ENCODE measurements around the gene FSD1. TPM values are rescaled to one million over a fixed set of nuclear protein-coding genes. Genes with fewer than 3 reads are reported as not detected.
A peak's percentile ranks its signal among the peaks of the same experiment; 100 is the strongest.

The FSD1 gene
- total and polyA plus RNA-seq, 9 of the 15 experiments (the other 6 are each of a cell fraction or from before 2014, with no cell fraction given), result 0.11 to 1.9 (median 0.94) TPM; not detected in 1

- Histone ChIP-seq H2AFZ (ENCODE audit: low read depth, low read length) (no peak overlapping the region), H3K4me1 (replicated peaks in 1 of 2; ENCODE audit: control insufficient read depth in 2 of 2, insufficient read depth in 2 of 2, low read length in 2 of 2) (peaks cover 0 to 17% of the 10 kb centered on the region in 2 experiments; a peak in 2 of 5 replicates), H4K20me1 (replicated peaks; ENCODE audit: control insufficient read depth, insufficient read depth, low read length) (no peaks in the 10 kb centered on the region; the same call in 1 of the 2 replicates), H3K4me2 (ENCODE audit: insufficient read depth, low read length) (no peak overlapping the region), H3K9me1 (ENCODE audit: control insufficient read depth, insufficient read depth, low read length) (peaks cover 3% of the 10 kb centered on the region), H3K4me3 (no peak overlapping the region), H3K36me3 (ENCODE audit: control insufficient read depth, insufficient read depth, low read length) (peaks cover 23% of the 10 kb centered on the region; the same call in 2 of the 3 replicates), H3K79me2 (ENCODE audit: control insufficient read depth, insufficient read depth, low read length) (no peaks in the 10 kb centered on the region), H3K9me3 (replicated peaks; ENCODE audit: control insufficient read depth, insufficient read depth, low read depth, low read length) (no peaks in the 10 kb centered on the region), H3K27ac (ENCODE audit: extremely low read depth, low read depth, low read length) (no peak overlapping the region), H3K27me3 (ENCODE audit: control insufficient read depth in 2 of 2, insufficient read depth in 2 of 2, low read length in 2 of 2) (no peaks in the 10 kb centered on the region), H3K9ac (ENCODE audit: insufficient read depth in 1 of 2, low read depth in 2 of 2, low read length in 2 of 2) (peak overlapping the region in 1 of 2 experiments; percentile 76; a peak in 2 of 4 replicates)
- BruUV-seq (replicated peaks), result TSS peak; percentile 51
- ATAC-seq (no peak), DNase-seq (ENCODE audit: extremely low read depth in 1 of 4, low spot score in 3 of 4) (no peak), FAIRE-seq (no peak)
- in situ Hi-C loops (cut with MboI) (no loop called here), intact Hi-C loops (cut with micrococcal nuclease) (no loop called here)
- ChIA-PET CTCF (ENCODE audit: low intra/inter-chr PET ratio) (interaction anchor here (0.9 to 3.8 kb wide), 4 partner anchors 84 to 256 kb away, joined by 5 to 49 read pairs (median 10); partner anchors contain the start of gene SH3GL1), POLR2A (interaction anchor here (0.6 to 1.3 kb wide), 2 partner anchors 58 to 84 kb away, joined by 3 to 6 read pairs; no protein-coding TSS in a partner anchor)
- 89% methylated on average over 10 of the region's 13 CpGs for WGBS (ENCODE audit: insufficient coverage, low coverage, missing lambda C conversion rate)
- no peak for TF ChIP-seq KDM1A (IDR thresholded peaks at IDR 0.05)
- TF ChIP-seq ZNF121 (CRISPR knock-in tag; conservative IDR thresholded peaks at IDR 0.05), result peak; percentile 25; the same call in 1 of the 2 replicates
Measured at GRCh38 chr19:4268816-4269430, 35.5 kb upstream of the FSD1 start.

GRCh38 chr19:4272894-4273293 is 31.5 kb upstream of the FSD1 start:
- H2AFZ ChIP-seq (ENCODE audit: low read depth, low read length), result no peak overlapping the region
- H3K9me3 ChIP-seq (replicated peaks; ENCODE audit: control insufficient read depth, insufficient read depth, low read depth, low read length), result no peaks in the 10 kb centered on the region
- BruUV-seq (replicated peaks), result no TSS peak
- POLR2A ChIA-PET, result no interaction called here
- no peaks in the 10 kb centered on the region for H3K79me2 ChIP-seq (ENCODE audit: control insufficient read depth, insufficient read depth, low read length)
- in situ Hi-C loops (cut with MboI) (loop anchor here (5.0 to 10.0 kb wide), 2 partner anchors 72 to 244 kb away; partner anchors contain the start of genes MPND and PLIN4), intact Hi-C loops (cut with micrococcal nuclease) (no loop called here)
- no peak overlapping the region for H3K4me3 ChIP-seq
- WGBS (ENCODE audit: insufficient coverage, low coverage, missing lambda C conversion rate), result 76% methylated on average over 8 of the region's 10 CpGs
- no peak overlapping the region for H3K4me2 ChIP-seq (ENCODE audit: insufficient read depth, low read length)
- H4K20me1 ChIP-seq (replicated peaks; ENCODE audit: control insufficient read depth, insufficient read depth, low read length), result no peaks in the 10 kb centered on the region
- DNase-seq (ENCODE audit: extremely low read depth in 1 of 4, low spot score in 3 of 4), result no peak
- no peak overlapping the region for H3K9ac ChIP-seq (ENCODE audit: insufficient read depth in 1 of 2, low read depth in 2 of 2, low read length in 2 of 2)
- no peak for FAIRE-seq
- peaks cover 13% of the 10 kb centered on the region; the same call in 1 of the 3 replicates for H3K36me3 ChIP-seq (ENCODE audit: control insufficient read depth, insufficient read depth, low read length)
- CTCF ChIA-PET (ENCODE audit: low intra/inter-chr PET ratio), result no interaction called here
- H3K27ac ChIP-seq (ENCODE audit: extremely low read depth, low read depth, low read length), result no peak overlapping the region
- H3K4me1 ChIP-seq (replicated peaks in 1 of 2; ENCODE audit: control insufficient read depth in 2 of 2, insufficient read depth in 2 of 2, low read length in 2 of 2), result peaks cover 0 to 10% of the 10 kb centered on the region in 2 experiments; a peak in 3 of 5 replicates
- no peaks in the 10 kb centered on the region for H3K9me1 ChIP-seq (ENCODE audit: control insufficient read depth, insufficient read depth, low read length)
- no peaks in the 10 kb centered on the region for H3K27me3 ChIP-seq (ENCODE audit: control insufficient read depth in 2 of 2, insufficient read depth in 2 of 2, low read length in 2 of 2)
- no peak for ATAC-seq
- TF ChIP-seq E4F1 (CRISPR knock-in tag; IDR thresholded peaks at IDR 0.05; ENCODE audit: borderline replicate concordance) (no peak), ZNF699 (CRISPR knock-in tag; IDR thresholded peaks at IDR 0.05; ENCODE audit: insufficient replicate concordance) (no peak), AFF4 (CRISPR knock-in tag; IDR thresholded peaks at IDR 0.05) (no peak), ZNF77 (CRISPR knock-in tag; IDR thresholded peaks at IDR 0.05) (no peak), PKNOX1 (IDR thresholded peaks at IDR 0.05) (no peak)
